Cortex of kidney (tissue), 1 donor: ENCODE measurements around the gene CEP170B.

Experiments
- DNase-seq: peaks from one replicate; lab custom pipeline; 2025; lab: John Stamatoyannopoulos, UW

The CEP170B gene

DNA sequence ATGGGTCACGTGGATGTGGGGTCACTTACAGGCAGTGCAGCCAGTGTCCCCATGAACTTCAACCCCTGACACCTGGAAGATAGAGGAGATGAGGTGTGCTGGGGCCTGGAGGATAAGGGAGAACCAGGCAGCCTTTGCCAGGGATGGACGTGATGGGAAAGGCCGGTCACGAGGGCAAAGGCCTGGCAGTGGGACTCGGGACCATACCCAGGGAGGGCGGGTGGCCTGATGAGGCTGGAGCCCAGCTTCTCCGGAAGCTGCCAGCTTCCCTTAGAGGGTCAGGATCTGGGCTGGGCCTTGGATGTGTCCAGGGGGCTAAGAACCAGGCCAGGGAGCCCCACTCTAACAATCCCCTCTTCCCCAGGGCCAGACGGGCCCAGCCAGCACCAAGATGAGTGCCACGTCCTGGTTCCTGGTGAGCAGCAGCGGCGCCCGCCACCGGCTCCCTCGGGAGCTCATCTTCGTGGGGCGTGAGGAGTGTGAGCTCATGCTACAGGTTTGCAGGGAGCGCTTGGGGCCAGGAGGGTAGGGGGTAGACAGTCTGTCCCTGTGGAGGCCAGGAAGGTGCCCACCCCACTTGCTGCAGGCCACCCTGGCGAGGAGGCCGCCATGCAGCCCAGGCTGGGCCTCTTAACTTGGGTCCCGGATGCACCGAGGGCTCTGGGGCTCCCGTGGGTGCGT is 3.1 kb downstream of the CEP170B start:
- no peak for DNase-seq

DNA sequence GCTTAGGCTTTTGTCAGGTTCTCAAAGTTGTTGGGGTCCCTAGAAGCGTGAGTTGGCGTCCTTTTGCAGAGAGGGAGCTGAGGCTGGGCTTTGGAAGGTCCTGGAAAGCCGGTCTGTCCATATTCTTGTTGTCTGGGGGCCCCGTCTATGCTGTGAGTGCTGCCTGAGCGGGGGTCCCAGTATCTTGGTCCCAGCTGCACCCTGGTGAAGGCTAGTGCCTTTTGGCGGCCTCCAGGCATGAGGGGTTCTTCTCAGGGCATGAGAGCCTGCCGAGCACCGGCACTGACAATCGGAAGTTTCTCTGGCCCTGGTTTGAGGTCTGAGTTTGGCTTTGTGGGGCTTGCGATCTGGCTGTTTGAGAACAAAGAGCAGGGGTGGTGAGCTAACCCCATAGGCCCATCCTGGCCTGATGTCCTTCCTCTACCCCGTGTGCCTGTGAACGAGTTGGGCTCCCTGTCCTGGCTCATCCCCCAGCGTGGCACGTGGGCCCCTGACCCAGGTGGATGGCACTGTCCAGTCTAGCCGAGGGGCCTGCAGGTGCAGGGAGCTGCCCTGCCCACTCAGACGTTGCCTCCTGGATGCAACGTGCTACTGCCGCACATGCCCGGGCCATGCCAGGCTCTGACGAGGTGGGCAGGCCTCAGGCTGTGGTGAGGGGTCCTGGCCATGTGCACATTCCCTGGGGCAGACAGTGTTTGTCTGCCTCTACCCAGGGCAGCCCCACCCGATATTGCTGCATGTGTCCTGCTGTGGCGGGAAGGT is 3.9 kb downstream of the CEP170B start:
- DNase-seq: no peak

DNA sequence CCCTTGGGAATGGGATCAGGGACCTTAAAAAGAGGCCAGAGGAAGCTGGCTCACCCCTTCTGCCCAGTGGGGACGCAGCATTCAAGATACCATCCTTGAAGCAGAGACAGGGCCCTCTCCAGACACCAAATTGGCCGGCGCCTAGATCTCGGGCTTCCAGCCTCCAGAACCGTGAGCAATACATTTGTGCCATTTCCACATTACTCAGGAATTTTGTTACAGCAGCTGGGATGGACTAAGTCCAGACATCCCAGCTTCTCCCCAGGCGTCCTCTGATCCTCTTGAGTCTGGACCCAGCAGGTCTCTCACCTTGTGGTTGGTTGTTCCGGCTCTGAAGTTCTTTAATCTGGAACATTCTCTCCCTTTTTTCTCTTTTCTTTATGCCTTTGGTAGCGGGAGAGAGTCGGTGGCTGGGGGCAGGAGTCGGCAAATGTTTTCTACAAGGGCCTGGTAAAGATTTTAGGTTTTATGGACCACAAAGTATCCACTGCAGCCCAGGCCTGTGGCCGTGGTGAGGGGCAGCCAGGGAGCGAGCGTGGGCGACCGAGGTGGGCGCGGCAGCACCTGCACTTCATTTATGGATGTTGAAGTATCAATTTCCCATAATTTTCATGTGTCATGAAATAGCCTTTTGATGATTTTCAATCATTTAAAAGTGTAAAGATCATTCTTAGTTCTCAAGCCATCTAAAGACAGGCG is 4.8 kb downstream of the CEP170B start:
- no peak for DNase-seq

DNA sequence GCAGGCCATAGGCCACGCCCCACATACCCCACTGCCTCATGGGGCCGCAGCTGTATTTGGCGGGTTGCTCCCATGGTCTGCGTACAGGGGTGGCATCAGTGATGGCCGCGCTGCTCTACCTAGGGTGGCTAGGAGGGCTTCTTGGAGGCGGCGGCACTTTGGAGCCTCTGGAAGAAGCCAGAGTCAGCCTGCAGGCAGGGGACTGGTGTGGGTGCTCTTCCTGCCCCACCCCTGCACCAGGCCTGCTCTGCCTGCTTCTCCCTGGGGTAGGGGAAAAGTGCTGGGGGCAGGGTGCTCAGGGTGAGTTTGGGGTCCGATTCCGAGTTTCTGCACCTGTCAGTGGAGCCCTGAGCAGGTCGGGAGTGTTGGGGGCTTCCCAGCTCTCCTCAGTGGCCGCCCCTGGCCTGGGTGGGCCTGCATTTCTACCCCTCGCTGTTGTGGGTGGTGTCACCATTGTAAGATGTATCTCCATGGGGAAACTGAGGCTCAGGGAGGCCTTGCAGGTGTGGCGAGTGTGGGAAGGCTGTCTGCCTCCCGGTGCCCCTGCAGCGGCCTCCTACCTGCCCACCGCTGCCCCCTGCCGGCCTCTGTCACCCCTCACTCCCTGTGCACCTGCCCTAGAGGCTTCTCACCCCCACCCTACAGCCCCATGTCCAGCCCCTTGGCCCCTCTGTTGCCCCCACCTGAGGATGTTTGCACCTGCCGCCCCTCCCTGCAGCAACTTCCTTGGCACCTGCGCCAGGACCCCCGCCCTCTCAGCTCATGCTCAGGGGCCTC is 5.5 kb downstream of the CEP170B start:
- DNase-seq: no peak

DNA sequence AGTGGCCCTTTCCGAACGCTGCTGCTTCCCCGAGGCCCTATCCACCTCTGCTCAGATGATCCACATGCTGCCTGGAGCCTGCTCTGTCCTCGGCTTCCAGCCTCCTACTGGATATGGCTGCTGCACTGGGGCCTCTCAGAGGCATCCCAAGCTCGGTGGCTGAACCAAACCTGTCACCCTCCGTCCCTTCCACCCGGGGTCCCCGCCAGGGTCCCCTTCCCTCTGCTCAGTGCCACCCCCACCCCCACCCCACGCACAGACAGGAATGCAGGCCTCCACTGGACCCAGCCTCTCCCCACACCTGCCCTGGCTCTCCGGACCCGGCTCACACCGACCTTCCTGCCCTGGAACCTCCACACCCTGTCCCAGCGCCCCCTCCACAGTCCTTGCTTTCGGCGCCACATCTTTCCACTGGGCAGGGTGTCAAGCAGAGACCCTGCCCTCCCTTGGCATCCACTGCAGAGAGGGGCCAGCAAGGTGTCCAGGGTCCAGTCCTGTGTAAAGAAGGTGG is 6.1 kb downstream of the CEP170B start:
- no peak for DNase-seq

DNA sequence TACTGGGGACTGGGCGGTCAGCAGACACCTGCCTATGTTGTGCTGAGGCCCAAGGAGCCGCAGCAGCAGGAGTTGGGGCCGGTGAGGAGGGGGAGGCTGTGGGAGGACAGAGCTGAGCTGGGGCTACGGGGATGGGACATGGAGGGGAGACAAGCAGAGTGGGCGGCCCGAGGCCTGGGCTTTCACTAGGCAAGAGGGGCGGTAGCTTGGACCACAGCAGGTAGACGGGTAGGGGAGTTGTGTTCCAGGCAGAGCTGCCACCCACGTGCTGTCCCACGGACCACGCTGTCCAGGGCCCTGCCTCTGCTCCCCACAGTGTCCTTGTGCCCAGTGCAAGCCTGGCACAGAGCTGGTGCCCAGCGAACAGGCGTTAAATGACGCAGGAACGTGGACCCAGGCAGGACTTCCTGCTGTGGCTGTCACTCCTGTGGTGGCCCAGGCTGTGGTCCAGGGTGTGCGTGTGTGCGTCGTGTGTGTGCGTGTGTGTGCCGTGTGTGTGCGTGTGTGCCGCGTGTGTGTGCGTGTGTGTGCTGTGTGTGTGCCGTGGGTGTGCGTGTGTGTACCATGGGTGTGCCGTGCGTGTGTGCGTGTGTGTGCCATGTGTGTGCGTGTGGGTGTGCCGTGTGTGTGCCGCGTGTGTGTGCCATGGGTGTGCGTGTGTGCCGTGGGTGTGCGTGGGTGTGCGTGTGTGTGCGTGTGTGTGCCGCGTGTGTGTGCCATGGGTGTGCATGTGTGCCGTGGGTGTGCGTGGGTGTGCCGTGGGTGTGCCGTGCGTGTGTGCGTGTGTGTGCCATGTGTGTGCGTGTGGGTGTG is 6.8 kb downstream of the CEP170B start:
- no peak for DNase-seq

DNA sequence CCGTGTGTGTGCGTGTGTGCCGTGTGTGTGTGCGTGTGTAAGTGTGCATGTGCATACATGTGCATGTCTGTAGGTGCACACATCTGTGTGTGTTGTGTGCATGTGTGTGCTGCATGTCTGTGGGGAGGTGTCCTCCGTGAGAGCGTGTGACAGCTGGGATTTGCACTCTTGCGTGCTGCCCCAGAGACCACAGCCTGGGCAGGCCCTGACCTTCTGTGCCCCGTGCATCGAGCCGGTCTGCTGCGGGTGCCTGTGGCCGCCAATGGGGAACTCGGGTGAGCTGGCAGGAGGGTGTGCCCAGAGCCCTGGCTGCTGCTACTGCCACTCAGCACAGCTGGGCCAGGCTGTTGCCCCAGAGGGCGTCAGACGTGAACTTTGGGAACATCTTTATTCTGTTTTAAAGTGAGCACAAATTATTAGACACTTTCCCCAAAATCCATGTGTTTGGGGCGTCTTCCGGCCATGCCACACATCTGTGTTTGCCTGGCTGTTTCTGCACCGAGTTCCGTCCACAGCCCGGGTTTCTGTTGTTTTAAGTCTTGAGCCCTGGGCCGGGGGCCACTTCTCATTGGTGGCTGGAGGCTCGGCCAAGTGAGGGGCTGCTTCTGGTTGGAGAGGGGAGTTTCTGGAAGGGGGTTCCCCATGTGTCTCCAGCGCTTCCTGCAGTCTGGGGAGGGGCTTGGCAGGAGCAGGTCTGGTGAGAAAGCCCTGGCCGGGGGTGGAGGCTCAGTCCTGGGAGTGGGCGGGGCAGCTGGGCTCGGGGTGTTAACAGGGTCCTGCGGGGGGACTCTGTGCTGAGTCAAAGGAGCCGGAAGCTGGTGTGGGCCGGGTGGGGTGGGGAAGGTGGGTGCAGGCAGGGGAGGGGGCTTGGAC is 7.6 kb downstream of the CEP170B start:
- DNase-seq: no peak

DNA sequence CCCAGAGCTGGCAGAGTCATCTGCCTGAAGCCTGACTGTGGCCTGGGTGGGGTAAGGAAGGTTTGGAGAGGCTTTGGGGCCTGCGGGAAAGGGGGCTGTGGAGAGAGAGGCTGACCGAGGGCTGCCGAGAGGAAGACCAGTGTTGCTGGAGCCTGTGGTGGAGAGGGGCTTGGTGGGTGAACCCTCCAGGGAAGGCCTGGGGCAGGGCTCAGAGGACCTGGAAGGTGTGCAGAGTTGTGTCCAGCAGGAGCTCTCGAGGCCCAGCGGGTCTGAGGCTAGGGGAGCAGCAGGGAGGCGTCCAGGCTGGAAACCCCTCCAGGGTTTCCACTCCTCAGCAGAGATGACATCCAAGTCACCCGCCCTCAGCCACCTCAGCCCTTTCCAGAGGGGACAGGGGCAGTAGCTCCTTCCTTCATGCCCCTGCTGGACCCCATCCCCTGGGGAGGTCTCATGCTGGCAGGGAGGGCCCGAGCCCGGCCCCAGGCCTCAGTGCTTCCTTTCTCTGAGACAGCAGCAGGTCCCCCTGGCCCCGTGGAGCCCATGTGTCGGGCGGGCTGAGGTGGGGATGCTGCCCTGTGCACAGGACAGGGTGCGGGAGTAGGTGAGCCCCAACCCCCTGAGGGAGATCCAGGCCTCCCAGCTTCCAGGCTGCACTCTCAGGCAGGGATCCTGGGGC is 8.4 kb downstream of the CEP170B start:
- no peak for DNase-seq

DNA sequence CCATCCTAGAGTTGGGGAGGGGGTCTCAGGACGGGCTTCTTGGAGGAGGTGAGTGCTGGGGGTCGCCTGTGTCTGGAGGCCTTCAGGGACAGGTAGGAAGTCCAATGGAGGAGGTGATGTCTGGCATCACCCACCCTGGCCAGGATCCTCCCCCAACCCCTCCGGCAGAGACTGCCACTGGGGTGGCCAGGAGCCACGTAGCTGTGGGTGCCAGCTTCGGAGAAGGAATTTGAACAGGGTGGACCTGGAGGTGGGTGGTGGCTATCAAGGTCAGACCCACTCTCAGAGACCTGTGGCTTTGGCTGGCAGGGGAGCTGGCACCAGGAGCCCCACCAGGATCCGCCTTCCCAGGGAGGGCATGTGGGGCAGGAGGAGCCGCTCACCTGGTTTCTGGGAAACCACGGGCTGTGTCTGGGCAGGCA is 9.1 kb downstream of the CEP170B start:
- no peak for DNase-seq

DNA sequence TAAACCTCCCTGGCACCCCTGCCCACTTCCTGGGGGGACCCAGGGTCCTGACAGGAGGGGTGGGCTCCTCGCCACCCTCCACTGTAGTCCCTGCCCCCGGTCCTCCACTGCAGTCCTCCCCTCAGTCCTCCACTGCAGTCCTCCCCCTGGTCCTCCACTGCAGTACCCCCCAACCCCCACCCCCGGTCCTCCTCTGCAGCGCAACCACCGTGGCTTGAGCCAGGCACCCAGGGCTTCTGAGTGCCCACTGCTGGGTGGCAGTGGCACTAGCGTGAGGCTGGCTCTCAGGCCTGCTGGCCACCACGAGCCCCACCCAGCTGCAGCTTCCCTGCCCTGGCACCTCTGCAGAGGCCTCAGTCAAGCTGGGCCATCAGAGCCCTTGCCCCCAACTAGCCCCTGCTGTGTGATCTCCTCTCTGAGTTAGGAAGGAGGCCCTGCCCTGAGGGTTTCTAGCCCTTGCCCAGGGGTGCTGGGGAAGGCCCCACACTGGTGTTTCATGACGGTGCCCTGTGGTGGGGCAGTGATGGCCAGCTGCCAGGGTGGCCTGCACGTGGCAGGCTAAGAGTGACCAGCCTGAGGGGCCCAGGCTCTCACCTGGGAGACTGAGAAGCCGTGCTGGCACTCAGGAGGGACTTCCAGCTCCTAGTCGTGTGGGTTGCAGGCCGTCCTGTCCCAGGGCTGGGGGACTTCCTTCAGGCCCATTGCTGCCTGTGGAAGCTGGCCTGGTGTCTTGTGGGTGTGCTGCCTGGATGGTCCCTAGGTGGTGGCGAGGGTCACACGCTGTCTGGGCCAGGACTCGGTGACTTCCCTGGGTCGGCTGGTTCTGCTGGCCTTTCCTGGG is 9.7 kb downstream of the CEP170B start:
- DNase-seq: no peak

DNA sequence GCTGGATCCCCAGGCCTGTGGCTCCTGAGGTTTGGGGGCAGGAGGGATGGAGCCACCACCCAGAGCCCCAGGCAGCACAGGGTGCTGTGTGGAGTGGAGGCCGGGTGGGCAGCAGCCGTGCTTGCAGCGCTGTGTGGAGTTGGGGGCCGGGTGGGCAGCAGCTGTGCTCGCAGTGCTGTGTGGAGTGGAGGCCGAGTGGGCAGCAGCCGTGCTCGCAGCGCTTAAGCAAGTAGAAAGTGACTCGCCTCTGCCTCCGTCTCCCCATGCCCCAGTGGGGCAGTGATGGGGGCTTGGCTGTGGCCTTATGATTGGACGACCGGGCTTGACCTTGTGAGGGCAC is 10.3 kb downstream of the CEP170B start:
- DNase-seq: no peak

DNA sequence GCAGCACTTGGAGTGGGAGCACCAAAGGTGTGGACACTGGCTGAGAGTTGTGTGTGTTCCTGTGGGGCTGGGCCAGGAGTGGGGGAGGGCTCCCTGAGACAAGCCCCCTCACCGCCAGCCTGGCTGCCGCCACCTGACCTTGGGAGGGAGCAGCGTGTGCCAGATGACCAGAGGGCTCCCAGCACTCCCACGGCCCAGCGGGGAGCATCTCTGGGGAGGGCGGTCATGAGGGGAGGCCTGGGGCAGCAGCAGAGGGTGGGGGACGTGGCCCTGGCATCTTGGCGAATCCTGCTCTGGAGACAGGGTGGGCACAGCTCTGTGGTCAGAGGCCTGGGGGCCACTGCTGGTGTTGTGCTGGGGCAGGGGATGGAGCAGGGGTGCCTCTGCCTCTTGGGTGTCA is 10.7 kb downstream of the CEP170B start:
- no peak for DNase-seq

DNA sequence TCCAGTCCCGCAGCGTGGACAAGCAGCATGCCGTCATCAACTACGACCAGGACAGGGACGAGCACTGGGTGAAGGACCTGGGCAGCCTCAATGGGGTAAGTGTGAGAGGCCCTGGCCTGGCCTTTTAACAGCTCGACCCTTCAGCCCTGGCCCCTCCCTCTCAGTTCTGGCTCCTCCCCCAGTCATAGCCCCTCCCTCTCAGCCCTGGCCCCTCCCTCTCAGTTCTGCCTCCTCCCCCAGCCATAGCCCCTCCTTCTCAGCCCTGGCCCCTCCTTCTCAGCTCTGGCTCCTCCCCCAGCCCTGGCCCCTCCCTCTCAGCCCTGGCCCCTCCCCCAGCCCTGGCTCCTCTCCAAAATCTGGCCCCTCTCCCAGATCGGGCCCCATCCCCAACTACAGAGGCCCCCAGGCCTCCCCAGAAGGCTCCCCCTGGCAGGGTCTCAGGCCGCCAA is 11.2 kb downstream of the CEP170B start:
- DNase-seq: no peak

DNA sequence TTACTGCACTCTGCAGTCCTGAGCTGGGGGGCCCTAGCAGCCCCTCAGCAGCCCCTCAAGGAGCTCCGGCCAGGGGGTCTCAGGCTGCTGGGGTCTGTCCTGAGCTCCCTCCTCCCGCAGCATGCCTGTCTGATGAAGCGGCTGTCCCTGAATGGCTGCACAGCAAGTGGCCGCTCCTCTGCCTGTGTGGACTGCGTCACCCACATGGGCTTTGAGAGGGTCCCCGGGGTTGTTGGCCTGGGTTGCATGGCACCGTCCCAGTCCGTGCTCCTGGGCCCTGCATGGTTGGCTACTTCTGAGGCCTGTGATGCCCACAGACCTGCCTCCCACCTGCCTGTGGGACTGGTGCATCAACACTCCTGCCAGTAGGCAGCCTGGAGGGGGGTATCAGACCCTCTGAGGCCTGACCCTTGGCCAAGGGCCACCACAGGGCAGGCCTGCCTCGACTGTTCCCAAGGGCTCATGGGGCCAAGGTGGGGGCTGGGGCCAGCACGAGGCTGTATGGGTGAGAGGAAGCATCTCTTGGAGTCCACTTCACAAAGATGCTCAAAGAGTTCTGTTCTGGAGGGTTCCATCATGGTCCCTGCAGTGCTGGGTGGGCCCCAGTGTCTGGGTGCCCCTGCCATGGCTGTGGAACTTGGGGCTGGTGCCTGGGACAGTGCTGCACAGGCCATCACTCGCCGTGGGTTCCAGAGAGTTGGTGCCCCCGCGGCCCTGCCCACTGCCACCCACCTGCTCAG is 12.2 kb downstream of the CEP170B start:
- no peak for DNase-seq

DNA sequence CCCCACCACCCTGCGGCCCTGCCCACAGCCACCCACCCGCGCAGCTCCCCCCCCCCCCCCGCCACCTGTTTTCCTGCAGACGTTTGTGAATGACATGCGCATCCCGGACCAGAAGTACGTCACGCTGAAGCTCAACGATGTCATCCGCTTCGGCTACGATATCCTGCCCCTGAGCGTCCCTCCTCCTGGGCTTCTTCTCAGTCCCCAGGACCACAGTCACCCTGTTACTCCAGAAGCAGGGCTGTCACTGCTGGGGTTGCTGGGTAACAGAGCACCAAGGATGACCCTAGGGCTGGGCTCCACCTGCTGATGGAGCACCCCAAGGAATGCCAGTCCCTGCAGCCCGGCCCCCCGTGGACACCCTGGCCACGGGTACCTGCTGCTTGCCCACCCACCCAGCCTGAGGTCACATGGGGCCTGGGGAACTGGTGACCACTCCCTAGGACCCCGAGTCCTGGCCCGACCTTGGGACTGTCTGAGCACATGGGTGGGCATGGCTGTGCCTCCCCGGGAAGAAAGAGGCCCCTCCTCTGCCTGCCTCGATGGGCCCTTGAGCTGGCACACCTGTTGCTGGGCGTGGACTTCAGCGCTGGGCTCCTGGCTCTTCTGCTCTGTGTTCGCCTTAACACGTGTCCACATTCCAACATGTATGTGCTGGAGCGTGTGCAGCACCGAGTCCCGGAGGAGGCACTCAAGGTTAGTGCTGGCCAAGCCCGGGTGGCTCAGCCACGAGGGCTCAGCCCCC is 12.9 kb downstream of the CEP170B start:
- DNase-seq: no peak

DNA sequence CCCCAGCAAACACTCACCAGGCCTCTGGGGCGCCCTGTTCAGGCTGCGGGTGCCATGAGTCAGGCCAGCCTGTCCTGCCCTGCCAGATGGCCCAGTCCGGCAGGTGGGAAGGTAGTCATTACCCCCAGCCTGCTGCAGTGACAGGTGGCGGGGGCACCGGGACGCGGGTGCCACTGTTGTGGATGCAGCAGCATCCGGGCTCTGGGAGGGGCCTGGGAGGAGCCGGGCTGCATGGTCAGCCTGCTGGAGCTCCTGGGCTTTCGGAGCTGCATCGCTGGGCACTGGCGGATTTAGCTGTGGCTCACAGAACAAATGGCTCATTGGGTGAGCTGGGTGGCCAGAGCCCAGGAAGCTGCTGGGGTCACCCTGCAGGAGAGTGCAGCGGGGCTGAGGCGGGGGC is 13.5 kb downstream of the CEP170B start:
- no peak for DNase-seq
